Spleen (tissue), 7 donors: ENCODE results near the gene CSTB.

Source experiments
- CTCF ChIP-seq, 11 experiments: fragments of 200-600 bp in 7 of 11; fragments of 450-650 bp in 4 of 11; sonication (generic) in 4 of 11; IDR thresholded peaks in 8 of 11; conservative IDR thresholded peaks in 3 of 11; 1 replicate in 7 of 11; 2 replicates in 4 of 11; pipeline versions ENCODE4 v1.4.0 to v1.8.0; 2016 to 2021; ENCODE audit warnings: antibody characterized with exemption in 11 of 11, inconsistent platforms in 4 of 11, mild to moderate bottlenecking in 1 of 11
- POLR2A ChIP-seq, 3 donors: fragments of 450-650 bp; IDR thresholded peaks; one replicate each; pipeline ENCODE4 v1.5.1; 2017; ENCODE audit warnings: antibody characterized with exemption in 3 of 3, mild to moderate bottlenecking in 1 of 3
- donor health status: DM: no; HTN: no; CAD: no; lungs with moderate emphysema.
- donor health status: DM: no; HTN: no; CAD: no.
- donor health status: DM: no; HTN: no; CAD: no.

GRCh38 chr21:43778469-43779335 is 2.6 kb upstream of the CSTB start:
- no peak for TF ChIP-seq CTCF (IDR thresholded peaks at IDR 0.05 in 8 of 11, conservative IDR thresholded peaks at IDR 0.05 in 3 of 11)
- no peak for TF ChIP-seq POLR2A (IDR thresholded peaks at IDR 0.05)
